GM21390 (cell line): ENCODE data around the gene PAPLN.
A peak's percentile ranks its signal among the peaks of the same experiment; 100 is the strongest.
"Not testable (repeated sequence)": the region's sequence is repeated elsewhere in the genome, so short reads cannot be mapped to it uniquely, and the experiment has no call there.

Experiments used
- ATAC-seq: cut with Tn5 transposase; IDR thresholded peaks from one replicate; pipeline ENCODE4 v1.9.1; 2021; ENCODE audit not compliant: unreplicated experiment

PAPLN gene

DNA sequence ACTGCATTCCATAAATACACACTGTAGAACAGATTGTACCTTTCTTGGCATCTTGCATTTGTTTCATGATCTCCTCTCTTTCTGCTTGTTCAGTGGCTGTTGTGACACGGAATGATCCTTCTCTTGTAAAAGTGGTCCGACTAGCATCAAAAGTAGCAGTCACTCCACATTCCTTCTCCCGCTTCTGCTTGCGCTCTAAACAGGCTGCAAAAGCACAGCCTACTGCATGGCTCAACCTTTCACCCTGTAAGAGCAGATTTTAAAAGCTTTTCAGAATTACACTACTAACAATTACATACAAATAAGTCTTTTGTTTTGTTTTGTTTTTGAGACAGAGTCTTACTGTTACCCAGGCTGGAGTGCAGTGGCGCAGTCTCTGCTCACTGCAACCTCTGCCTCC is 49.8 kb downstream of the PAPLN start:
- ATAC-seq, result no peak

DNA sequence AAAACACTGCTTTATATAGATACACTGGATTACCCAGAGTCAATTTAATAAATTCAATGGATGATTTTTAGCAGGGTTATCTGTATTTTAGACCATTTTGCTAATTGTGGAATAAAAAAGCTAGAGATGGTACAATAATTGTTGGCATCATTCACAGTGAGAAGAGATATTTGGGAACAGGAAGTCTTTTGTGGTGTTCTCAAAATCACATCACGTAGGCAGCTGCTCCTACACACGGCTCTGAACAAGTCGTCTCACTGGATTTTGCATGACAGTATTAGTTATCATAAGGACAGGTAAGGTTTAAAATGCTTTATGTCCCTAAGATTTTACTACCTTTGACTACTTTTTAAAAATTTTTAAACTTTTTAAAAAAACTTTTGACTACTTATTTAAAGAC is 52.0 kb downstream of the PAPLN start:
- no peak for ATAC-seq

DNA sequence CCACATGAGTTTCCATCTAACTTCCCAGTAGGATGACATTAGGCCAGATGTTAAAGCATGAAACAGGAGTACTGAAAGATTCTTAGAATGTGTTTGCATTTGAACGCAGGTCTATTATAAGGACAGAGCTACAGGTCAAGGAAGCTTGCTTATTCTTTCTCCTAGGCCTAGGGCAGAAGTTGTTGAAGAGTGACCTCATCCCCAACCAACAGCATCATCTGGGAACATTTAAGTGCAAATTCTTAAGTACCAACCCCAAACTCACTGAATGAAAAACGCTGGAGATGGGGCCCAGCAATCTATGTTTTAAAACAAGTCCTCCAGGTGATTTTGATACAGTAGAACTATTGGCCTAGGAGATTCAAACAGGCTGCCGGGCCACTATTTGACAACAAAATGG is 52.4 kb downstream of the PAPLN start:
- no peak for ATAC-seq

DNA sequence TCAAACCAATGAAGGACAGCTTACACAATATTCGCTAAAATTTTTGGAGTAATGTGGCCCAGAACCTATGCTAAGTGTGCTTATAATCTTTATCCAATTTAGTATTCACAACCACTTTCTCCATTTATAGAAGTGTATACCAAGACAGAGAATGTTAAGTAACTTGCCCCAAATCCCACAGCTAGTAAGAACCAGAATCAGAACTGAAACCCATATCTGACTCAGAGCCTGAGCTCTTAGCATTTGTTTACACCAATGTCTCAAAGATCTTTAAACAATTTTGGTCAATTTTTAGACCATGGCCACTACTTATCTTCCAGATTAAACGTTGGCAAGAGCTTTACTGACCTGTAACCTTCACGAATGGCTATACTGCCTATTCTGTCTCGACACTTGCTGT is 53.0 kb downstream of the PAPLN start:
- peak; percentile 71 for ATAC-seq

DNA sequence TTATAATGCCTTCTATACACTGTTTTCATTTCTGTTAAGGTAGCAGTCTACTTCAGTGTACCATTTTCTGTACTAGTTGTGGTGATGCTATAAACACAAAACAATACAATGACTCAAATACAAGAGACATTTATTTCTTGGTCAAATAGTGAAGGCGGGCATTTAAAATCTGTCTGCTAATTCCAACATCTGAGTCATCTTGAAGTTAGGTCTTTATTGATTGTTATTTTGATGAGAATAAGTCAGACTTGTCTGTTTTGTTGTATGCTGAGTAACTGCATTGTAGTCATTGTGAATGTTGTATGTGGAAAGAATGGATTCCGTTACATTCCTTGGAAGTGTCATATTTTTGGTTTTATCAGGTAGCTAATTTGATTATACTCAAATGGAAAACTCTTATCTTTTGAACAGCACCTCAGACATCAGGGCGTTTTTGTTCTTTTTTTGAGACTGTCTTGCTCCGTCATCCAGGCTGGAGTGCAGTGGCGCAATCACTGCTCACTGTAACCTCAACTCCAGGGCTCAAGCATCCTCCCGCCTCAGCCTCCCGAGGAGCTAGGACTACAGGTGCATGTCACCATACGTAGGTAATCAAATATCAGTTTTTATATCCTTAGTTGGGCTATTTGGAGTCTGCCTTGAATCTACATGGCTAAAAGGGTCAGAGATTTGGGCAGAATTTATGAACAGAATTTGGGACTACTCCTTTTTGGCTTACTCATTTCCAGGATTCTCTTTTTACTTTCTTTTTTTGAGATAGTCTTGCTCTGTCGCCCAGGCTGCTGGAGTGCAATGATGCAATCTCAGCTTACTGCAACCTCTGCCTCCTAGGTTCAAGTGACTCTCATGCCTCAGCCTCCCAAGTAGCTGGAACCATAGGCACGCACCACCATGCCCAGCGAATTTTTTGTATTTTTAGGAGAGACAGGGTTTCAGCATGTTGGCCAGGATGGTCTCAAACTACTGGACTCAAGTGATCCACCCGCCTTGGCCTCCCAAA is 56.8 kb downstream of the PAPLN start:
- ATAC-seq, result no peak

DNA sequence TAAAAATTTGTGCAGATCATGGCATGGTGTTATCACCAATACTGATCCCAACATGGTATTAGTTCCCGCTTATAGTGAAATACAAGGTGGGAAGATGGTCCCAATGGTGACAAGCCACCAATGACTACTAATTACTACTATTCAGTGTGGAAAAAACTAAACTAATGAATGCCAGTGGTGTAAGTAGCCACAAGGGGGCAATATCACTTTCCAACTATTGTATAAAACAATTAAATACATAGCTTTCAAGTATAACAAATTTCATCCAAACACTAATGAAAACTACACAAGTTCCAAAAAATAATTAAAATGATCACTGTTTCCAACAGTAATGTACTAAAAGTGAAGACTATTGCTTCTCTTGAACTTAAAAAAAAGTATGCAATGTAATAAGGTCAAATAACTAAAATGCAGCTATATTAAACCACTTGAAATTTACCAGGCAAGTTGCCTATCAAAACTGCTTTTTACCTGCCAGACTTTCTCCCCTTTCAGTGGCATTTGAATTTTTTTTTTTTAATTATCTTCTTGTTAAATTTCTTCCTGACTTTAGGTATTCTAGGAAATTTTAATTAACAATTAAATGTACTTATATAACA is 58.0 kb downstream of the PAPLN start:
- ATAC-seq, result no peak

DNA sequence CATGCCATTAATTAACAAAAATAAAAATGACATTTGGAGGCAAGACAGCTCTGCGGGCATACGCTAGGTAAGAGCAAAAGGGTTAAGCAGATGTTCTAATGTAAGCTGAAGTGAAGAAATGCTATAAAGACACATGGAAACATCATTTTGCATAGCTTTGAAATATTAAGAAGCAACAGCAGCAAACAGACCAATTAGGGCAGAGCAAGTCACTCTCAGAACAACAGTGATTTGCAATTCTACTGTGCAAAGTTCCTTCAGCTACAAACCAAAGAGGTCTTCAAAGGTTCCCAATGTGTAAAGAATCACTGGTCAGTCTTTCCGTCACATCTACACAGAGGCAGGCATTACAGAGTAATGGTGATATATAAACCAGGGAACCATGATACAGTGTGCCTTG is 68.2 kb downstream of the PAPLN start:
- no peak for ATAC-seq

DNA sequence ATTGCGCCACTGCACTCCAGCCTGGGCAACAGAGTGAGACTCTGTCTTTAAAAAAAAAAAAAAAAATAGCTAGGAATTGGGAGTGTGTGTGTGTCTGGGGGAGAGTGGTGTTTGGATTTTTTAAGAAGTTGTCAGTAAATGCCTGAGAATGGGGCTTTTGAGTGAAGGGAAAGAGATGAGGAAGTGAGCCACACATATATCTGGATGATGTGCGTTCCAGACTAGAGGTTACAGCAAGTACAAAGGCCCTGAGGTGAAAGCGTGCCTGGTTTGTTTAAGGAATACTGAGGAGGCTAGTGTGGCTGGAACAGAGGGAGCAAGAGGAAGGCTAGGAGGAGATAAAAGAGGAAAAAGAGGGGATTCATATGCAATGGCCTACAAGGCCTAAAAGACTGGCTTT is 70.0 kb downstream of the PAPLN start:
- ATAC-seq, result no peak

DNA sequence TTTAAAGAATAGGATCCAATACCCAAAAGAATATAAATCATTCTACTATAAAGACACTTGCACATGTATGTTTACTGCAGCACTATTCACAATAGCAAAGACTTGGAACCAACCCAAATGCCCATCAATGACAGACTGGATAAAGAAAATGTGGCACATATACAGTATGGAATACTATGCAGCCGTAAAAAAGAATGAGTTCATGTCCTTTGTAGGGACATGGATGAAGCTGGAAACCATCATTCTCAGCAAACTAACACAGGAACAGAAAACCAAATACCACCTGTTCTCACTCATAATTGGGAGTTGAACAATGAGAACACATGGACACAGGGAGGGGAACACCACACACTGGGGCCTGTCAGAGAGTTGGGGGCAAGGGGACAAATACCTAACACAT is 71.9 kb downstream of the PAPLN start:
- not testable (repeated sequence) for ATAC-seq

DNA sequence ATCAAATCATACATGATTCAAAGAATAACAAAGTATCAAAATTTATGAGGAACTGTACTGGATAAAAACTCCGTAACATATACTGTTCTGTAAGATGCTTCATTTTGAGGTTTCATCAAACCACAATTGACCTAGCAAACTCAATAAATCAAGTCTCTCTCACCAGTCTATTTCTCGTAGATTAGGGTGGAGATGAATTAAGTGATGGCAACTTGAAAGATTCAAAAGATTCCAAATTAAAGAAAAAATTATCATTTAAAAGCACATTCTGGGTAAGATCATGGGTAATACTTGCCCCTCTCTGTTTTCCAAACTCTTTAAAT is 74.4 kb downstream of the PAPLN start:
- ATAC-seq, result no peak

DNA sequence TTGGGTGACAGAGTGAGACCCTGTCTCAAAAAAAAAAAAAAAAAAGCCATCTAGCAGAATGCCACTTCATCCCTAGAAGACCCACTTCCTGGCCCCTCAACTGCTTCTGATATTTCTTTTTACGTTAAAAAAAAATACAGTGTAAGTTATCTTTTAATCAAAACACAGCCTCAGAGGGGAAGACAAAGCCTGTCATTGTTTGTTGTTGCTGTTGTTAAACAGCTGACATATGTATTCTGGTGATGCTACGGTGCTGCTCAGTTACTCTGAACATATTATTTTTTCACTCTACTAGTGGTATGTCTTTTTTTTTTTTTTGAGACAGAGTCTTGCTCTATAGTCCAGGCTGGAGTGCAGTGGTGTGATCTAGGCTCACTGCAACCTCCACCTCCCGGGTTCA is 75.4 kb downstream of the PAPLN start:
- no peak for ATAC-seq

DNA sequence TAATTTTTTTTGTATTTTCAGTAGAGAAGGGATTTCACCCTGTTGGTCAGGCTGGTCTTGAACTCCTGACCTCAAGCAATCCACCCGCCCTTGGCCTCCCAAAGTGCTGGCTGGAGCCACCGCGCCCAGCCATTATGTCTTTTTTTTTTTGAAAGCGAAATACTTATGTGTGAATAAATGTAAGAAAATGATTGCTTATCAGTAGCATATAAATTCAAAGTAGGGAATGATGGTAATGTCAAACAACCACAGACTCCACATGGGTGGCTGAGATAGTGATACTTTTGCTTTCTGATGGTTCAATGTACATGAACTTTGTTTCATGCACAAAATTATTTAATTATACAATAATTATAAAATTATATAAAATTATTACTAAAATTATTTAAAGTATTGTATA is 75.8 kb downstream of the PAPLN start:
- no peak for ATAC-seq

DNA sequence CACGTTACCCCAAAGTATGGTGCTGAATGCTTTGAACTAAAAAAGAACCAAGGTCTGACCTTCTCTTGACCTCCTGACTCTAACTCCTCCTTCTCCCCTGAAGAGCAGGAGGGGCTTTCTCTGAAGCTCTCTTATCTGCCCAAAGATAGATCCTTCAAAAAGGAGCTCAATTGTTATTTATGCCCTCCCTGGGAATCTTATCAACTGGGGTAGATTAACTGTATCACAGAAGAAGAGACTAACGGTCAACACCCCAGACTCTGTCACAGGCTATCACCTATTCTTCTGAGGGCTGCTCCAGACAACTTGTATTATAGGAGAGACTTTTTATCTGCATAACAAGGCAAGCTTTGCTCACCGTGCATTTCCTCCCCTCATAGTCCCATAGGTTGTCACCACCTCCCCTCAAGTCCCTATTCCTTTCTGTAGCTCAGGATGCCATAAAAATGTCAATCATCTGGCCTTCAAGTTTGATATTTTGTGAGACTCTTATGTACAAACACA is 86.6 kb downstream of the PAPLN start:
- no peak for ATAC-seq
